ENCODE measurements around the gene STARD3. TPM values are rescaled to one million over a fixed set of nuclear protein-coding genes. Genes with fewer than 3 reads are reported as not detected.

The STARD3 gene
- total and polyA plus RNA-seq, 9 of the 15 experiments (the other 6 are each of a cell fraction or from before 2014, with no cell fraction given): 0.63 to 87.0 (median 46.0) TPM

GRCh38 chr17:39621523-39622379 is 15.2 kb upstream of the STARD3 start (continued):
- TF ChIP-seq ZNF175 (CRISPR knock-in tag; IDR thresholded peaks at IDR 0.05; ENCODE audit: low read depth): no peak
- TF ChIP-seq ZNF609 (CRISPR knock-in tag; IDR thresholded peaks at IDR 0.05; ENCODE audit: borderline replicate concordance): no peak
- no peak for TF ChIP-seq ZNF165 (CRISPR knock-in tag; IDR thresholded peaks at IDR 0.05; ENCODE audit: borderline replicate concordance)
- no peak for TF ChIP-seq NELFE (IDR thresholded peaks at IDR 0.05; ENCODE audit: insufficient read depth, insufficient read length)
- no peak for TF ChIP-seq AFF4 (CRISPR knock-in tag; IDR thresholded peaks at IDR 0.05)
- TF ChIP-seq ZBTB11 (CRISPR knock-in tag; IDR thresholded peaks at IDR 0.05): no peak
- peak; percentile 96 to 98 for TF ChIP-seq RAD21 (CRISPR knock-in tag; conservative IDR thresholded peaks at IDR 0.05 in 1 of 2, IDR thresholded peaks at IDR 0.05 in 1 of 2)
- TF ChIP-seq RBM22 (IDR thresholded peaks at IDR 0.05; ENCODE audit: low read depth, low read length, poor library complexity, severe bottlenecking): no peak
- TF ChIP-seq ZNF586 (CRISPR knock-in tag; conservative IDR thresholded peaks at IDR 0.05): no peak
- peak; percentile 31; the same call in 1 of the 2 replicates for TF ChIP-seq CTBP1 (IDR thresholded peaks at IDR 0.05; ENCODE audit: borderline replicate concordance)
- no peak for TF ChIP-seq ZNF695 (CRISPR knock-in tag; IDR thresholded peaks at IDR 0.05)
- no peak for TF ChIP-seq U2AF1 (optimal IDR thresholded peaks at IDR 0.05; ENCODE audit: low read depth, low read length)
- no peak for TF ChIP-seq POU5F1 (IDR thresholded peaks at IDR 0.05; ENCODE audit: borderline replicate concordance, low read depth, low read length, partially characterized antibody)
